Frontal cortex (tissue), 4 donors: ENCODE results near the gene CCPG1. TPM values are rescaled to one million over a fixed set of nuclear protein-coding genes. Genes with fewer than 3 reads are reported as not detected.
"Not testable (repeated sequence)": the region's sequence is repeated elsewhere in the genome, so short reads cannot be mapped to it uniquely, and the experiment has no call there.

ENCODE experiments used
- DNase-seq, 2 donors: peaks; one replicate each; pipeline ENCODE4 v3.0.0; 2012; ENCODE audit warnings: low spot score in 2 of 2
- FAIRE-seq: peaks from 2 replicates; lab custom pipeline; 2012; peaks lifted over from hg19 to GRCh38; lab: Jason Lieb, UNC
- total RNA-seq: library from RNA; depleted of rRNA; stranded (reverse); fragments of >200 nt; gene quantifications from one replicate; pipeline ENCODE4 v1.2.3, GENCODE V29; 2014
- donor health status: control.
- donor health status: control.
- donor health status: control.

The CCPG1 gene
- 30.2 TPM for total RNA-seq

- FAIRE-seq = no peak
Observed at GRCh38 chr15:55408012-55408928, at the start of gene CCPG1, which contains the start of gene PIERCE2. Gene CCPG1, minus strand, starts transcription at chr15:55408359. Its CDS starts 18,935 bp downstream, at chr15:55389424. Gene PIERCE2, plus strand, starts transcription at chr15:55408495. Its CDS starts 274 bp downstream, at chr15:55408769.

GRCh38 chr15:55457401-55458022 is 49.4 kb upstream of the CCPG1 start:
- no peak for FAIRE-seq

More at GRCh38 chr15:55408012-55408928, at the start of gene CCPG1, which contains the start of gene PIERCE2:
- DNase-seq = peak; percentile 83 to 90

GRCh38 chr15:55447030-55447394 is 38.9 kb upstream of the CCPG1 start:
- FAIRE-seq, DNase-seq: not testable (repeated sequence)

More at GRCh38 chr15:55457401-55458022, 49.4 kb upstream of the CCPG1 start:
- DNase-seq = no peak

- FAIRE-seq = not testable (repeated sequence)
Observed at GRCh38 chr15:55446379-55447029, 38.3 kb upstream of the CCPG1 start.

DNA sequence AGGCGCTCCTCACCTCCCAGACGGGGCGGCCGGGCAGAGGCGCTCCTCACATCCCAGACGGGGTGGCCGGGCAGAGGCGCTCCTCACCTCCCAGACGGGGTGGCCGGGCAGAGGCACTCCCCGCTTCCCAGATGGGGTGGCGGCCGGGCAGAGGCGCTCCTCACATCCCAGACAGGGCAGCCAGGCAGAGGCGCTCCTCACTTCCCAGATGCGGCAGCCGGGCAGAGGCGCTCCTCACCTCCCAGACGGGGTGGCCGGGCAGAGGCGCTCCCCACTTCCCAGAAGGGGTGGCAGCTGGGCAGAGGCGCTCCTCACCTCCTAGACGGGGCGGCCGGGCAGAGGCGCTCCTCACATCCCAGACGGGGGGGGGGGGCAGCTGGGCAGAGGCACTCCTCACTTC is 37.8 kb upstream of the CCPG1 start:
- not testable (repeated sequence) for FAIRE-seq, DNase-seq

More at GRCh38 chr15:55446379-55447029, 38.3 kb upstream of the CCPG1 start:
- DNase-seq = not testable (repeated sequence)

- not testable (repeated sequence) for DNase-seq, FAIRE-seq
Observed at GRCh38 chr15:55443141-55443540, 35.0 kb upstream of the CCPG1 start.

DNA sequence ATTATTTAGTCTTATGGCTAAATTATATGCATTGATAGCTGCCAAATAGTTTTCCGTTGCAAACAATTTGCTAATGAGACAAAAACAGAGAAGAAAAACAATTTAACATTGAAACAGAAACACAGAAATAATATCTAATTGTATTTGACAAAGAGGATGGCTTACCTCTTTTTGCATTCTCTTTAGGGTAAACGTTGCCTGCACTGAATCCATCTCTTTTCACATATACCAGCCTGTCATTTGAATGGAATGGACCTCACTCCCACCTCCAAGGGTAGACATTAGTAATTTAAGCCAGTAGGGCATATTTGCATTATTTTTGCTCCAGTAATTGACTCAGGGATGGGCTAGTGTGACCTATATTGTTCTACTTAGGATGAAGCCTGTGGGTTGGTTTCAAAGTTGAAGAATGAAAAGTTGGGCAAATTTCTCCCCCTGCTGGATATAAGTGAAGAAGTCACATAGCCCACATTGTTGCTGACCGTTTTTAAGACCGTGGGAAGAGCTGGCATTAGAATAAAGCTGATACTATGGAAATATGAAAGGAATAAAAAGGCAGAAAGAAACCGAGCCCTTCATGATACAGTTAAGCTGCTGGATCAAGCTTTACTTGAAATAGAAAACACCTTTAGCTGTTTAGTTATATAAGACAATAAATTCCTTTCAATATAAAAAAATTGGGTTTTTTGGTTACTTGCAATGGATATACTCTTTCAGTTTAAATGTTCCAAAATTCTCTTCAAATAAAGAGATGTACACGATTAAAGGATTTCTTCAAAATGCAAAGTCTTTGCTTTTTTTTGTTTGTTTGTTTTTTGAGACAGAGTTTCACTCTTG is 27.0 kb upstream of the CCPG1 start:
- FAIRE-seq = no peak
- DNase-seq = peak in 1 of 2 donors; percentile 24

DNA sequence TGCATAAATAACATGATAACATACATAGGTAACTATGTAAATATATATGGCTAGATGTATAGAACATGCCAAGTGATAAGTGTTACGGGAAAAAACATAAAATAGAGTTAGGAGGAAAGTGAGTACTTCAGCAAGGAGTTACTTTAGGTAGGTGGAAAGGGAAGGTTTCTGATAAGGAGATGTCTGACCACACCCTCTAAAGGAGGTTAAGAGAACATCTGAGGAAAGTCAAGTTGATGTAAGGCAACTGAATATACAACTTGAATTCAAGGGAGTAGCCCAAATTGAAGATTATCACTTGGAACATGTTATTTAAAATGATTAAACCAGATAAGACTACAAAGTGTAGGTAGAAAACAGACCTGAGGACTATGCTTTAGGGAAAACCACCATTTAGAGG is 13.9 kb upstream of the CCPG1 start:
- DNase-seq (no peak), FAIRE-seq (no peak)

- no peak for DNase-seq
- FAIRE-seq = no peak
Observed at GRCh38 chr15:55420171-55420866, 12.2 kb upstream of the CCPG1 start.

GRCh38 chr15:55417678-55418077 is 9.5 kb upstream of the CCPG1 start:
- not testable (repeated sequence) for DNase-seq, FAIRE-seq

DNA sequence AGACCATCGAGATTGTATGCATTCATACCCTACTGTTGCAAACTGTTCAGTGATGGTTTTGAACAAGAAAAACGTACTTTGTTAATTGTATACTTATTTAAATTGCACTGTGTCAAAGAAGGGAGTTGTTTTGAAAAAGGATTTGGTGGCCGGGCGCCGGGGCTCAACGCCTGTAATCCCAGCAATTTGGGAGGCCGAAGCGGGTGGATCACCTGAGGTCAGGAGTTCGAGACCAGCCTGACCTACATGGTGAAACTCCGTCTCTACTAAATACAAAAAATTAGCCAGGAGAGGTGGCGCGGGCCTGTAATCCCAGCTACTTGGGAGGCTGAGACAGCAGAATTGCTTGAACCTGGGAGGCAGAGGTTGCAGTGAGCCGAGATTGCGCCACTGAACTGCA is 817 bp upstream of the CCPG1 start:
- FAIRE-seq, DNase-seq: not testable (repeated sequence)

- DNase-seq (peak in 1 of 2 donors; percentile 20), FAIRE-seq (no peak)
Observed at GRCh38 chr15:55407498-55408011, 604 bp downstream of the CCPG1 start.

DNA sequence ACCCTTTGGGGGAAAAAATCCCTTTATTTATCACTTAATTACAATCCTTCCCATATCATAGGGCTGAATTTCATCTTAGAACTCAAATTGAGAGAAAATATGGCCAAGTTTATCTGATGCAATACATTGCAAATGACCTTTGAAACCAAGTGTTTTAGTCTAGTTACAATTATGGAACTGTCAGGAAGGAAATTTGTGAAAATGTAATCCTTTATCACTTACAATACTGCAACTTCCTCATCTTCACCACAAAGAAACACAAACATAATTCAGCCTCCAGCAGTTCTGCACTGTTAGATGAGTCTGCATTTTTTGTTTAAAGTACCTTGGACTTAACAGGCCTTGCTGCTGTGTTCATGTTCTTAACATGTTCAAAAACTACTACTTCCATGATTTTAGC is 4.6 kb downstream of the CCPG1 start:
- no peak for DNase-seq
- no peak for FAIRE-seq

DNA sequence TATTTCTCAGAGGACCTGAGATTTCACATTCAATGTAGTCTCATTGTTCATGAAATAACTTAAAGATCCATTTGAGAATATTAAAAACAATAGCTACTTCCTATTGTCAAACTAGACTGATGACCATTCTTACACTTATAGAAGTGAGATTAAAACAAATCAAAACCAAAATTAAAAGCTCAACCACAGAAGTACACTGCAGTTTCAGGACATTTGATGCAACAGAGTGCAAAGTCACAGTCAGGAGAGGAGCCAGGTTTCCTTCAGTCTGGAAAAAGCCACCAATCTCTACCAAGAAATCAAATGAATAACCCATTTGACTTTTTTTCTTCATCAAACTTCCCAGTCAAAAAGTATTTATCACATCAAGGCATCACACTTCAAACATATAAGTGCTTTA is 5.5 kb downstream of the CCPG1 start:
- DNase-seq = no peak
- no peak for FAIRE-seq

DNA sequence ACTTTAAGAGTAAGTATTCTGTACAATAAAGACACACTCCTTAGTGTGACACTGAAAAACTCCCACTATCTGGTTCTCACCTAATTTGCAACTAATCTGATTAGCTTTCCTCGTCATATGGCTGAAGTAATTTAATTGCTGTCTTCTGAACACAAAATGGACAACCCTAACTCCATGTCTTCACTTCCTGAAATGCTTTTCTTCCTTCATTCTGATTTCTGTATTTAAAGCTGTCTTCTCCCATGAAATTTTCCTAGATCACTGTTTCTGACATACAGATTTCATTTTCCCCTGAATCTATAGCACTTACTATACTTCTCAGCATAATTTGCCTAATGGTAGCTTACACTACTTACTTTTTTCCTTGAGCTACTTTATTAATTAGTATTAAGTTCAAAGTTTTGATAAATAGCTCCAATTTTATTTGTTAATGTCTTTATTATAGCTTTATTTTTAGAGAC is 6.3 kb downstream of the CCPG1 start:
- FAIRE-seq (no peak), DNase-seq (no peak)

DNA sequence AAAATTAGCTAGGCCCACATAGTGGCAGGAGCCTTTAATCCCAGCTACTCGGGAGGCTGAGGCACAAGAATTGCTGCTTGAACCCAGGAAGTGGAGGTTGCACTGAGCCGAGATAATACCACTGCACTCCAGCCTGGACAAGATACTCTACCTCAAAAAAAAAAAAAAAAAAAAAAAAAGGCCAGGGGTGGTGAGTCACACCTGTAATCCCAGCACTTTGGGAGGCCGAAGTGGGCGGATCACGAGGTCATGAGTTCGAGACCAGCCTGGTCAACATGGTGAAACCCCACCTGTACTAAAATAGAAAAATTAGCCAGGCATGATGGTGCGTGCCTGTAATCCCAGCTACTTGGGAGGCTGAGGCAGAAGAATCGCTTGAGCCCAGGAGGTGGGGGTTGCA is 8.1 kb downstream of the CCPG1 start:
- FAIRE-seq, DNase-seq: not testable (repeated sequence)

- DNase-seq (no peak), FAIRE-seq (no peak)
Observed at GRCh38 chr15:55398243-55398642, 9.9 kb downstream of the CCPG1 start.

- DNase-seq (no peak), FAIRE-seq (no peak)
Observed at GRCh38 chr15:55394694-55395093, 13.5 kb downstream of the CCPG1 start.
